PC-3 (cell line): ENCODE measurements around the gene ZNF2. TPM values are rescaled to one million over a fixed set of nuclear protein-coding genes. Genes with fewer than 3 reads are reported as not detected.

Experiments
- ATAC-seq: fragments of 200-7000 bp; cut with Tn5 transposase; 2 replicates; pipeline ENCODE4 v1.9.1; 2020; ENCODE audit warnings: mild to moderate bottlenecking, moderate library complexity
- BruUV-seq: library from RNA; stranded (reverse); fragments of 400-500 nt; replicated peaks from 2 replicates; lab custom pipeline; 2021; lab: Mats Ljungman, UMichigan
- CTCF ChIA-PET: fragments of 300-600 bp; sonication (Branson Sonifier 250); formaldehyde crosslinking; loops from one replicate; lab custom pipeline; 2022; ENCODE audit warnings: antibody characterized with exemption; lab: Charles Lee
- POLR2A ChIA-PET: fragments of 300-600 bp; sonication (Branson Sonifier 250); formaldehyde crosslinking; loops from one replicate; lab custom pipeline; 2022; ENCODE audit warnings: antibody characterized with exemption; ENCODE audit not compliant: unreplicated experiment; lab: Charles Lee
- DNase-seq: peaks from one replicate; pipeline ENCODE4 v3.0.0-alpha.2; 2015
- H2AFZ ChIP-seq: fragments of 300-600 bp; sonication (generic); 2 replicates; pipeline ENCODE4 v1.6.0; 2016; ENCODE audit warnings: antibody characterized with exemption, low read length
- H3F3A ChIP-seq: fragments of 300-600 bp; sonication (generic); one replicate; pipeline ENCODE4 v1.6.0; 2017; ENCODE audit warnings: antibody characterized with exemption, low read length, control low read depth, mild to moderate bottlenecking; ENCODE audit not compliant: unreplicated experiment
- H3K27ac ChIP-seq: fragments of 300-600 bp; sonication (generic); 2 replicates; pipeline ENCODE4 v1.5.1; 2016; ENCODE audit warnings: mild to moderate bottlenecking, low read length
- H3K27me3 ChIP-seq: fragments of 300-600 bp; sonication (generic); 2 replicates; pipeline ENCODE4 v1.6.1; 2016; ENCODE audit warnings: low read length, mixed read lengths
- H3K36me3 ChIP-seq: fragments of 300-600 bp; sonication (generic); 2 replicates; pipeline ENCODE4 v1.6.1; 2016; ENCODE audit warnings: low read depth, mixed run types, low read length, mixed read lengths
- H3K4me1 ChIP-seq: fragments of 300-600 bp; sonication (generic); 2 replicates; pipeline ENCODE4 v1.5.1; 2016; ENCODE audit warnings: low read length; ENCODE audit not compliant: insufficient read depth
- H3K4me2 ChIP-seq: fragments of 300-600 bp; sonication (generic); 2 replicates; pipeline ENCODE4 v1.6.0; 2016; ENCODE audit warnings: low read length
- H3K4me3 ChIP-seq: fragments of 300-600 bp; sonication (generic); 2 replicates; pipeline ENCODE4 v1.5.1; 2016; ENCODE audit warnings: mild to moderate bottlenecking, low read length, mixed read lengths
- H3K79me2 ChIP-seq: fragments of 300-600 bp; sonication (generic); 2 replicates; pipeline ENCODE4 v1.6.1; 2017; ENCODE audit warnings: low read length, mixed read lengths
- H3K9ac ChIP-seq: fragments of 300-600 bp; sonication (generic); 2 replicates; pipeline ENCODE4 v1.6.0; 2016; ENCODE audit warnings: mild to moderate bottlenecking, low read length
- H3K9me2 ChIP-seq: fragments of 300-600 bp; sonication (generic); replicated peaks from 2 replicates; pipeline ENCODE4 v1.6.1; 2016; ENCODE audit warnings: mixed run types, low read length, mixed read lengths
- H3K9me3 ChIP-seq: fragments of 300-600 bp; sonication (generic); 2 replicates; pipeline ENCODE4 v1.6.1; 2016; ENCODE audit warnings: low read length, mixed read lengths
- H4K20me1 ChIP-seq: fragments of 300-600 bp; sonication (generic); 2 replicates; pipeline ENCODE4 v1.6.1; 2016; ENCODE audit warnings: low read length, mixed read lengths
- CTCF ChIP-seq: fragments of 300-600 bp; sonication (generic); conservative IDR thresholded peaks from 2 replicates; pipeline ENCODE4 v1.5.1; 2017; ENCODE audit warnings: antibody characterized with exemption, low read depth, mild to moderate bottlenecking, low read length
- EZH2 ChIP-seq: fragments of 300-600 bp; sonication (generic); IDR thresholded peaks from one replicate; pipeline ENCODE4 v1.6.1; 2017; ENCODE audit warnings: antibody characterized with exemption, mild to moderate bottlenecking, low read length; ENCODE audit not compliant: unreplicated experiment
- EZH2phosphoT487 ChIP-seq: fragments of 300-600 bp; sonication (generic); IDR thresholded peaks from 2 replicates; pipeline ENCODE4 v1.6.1; 2018; ENCODE audit warnings: mild to moderate bottlenecking, antibody characterized with exemption, low read length, borderline replicate concordance
- intact Hi-C: fragments of 100-400 bp; cut with micrococcal nuclease; formaldehyde crosslinking; loops from 2 replicates; pipeline ENCODE4 v1.9.0; 2023
- total RNA-seq: library from RNA; depleted of rRNA; stranded (reverse); fragments of >200 nt; gene quantifications from 2 replicates; pipeline ENCODE4 v1.2.3, GENCODE V29; 2014

ZNF2 gene
- total RNA-seq, 1 experiment from 2014 or later = 3.1 TPM

DNA sequence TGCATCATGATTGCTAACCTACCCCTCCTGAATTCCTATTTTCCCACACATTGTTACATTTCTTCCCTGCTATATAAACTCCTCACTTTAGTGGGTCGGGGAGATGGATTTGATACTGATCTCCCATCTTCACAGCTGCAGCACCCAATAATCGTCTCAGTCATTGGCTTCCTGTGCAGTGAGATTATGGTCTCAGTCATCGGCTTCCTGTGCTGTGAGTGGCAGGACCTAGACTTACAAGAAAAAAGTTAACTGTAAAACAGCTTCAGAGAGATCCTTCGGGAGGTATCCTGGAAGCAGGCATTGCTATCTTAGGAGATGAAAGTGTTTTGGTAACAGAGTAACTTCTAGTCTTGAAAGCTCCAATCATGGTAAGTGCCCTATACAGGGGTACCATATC, 38.3 kb downstream of the ZNF2 start:
- no TSS peak for BruUV-seq
- no peak for DNase-seq
- Histone ChIP-seq H2AFZ (no peak overlapping the region), H3K27ac (no peak overlapping the region), H3K4me2 (no peak overlapping the region), H3K27me3 (no peaks in the 10 kb centered on the region), H3K9me3 (0 out of 2 replicates have a peak, but pooled peaks cover 19% of the 10 kb centered on the region), H4K20me1 (no peaks in the 10 kb centered on the region), H3F3A (no peaks in the 10 kb centered on the region), H3K9me2 (no peaks in the 10 kb centered on the region), H3K36me3 (no peaks in the 10 kb centered on the region; the same call in 1 of the 2 replicates), H3K9ac (no peak overlapping the region), H3K4me1 (no peaks in the 10 kb centered on the region), H3K79me2 (no peaks in the 10 kb centered on the region), H3K4me3 (no peak overlapping the region)
- ATAC-seq = no peak
- ChIA-PET POLR2A (no interaction called here), CTCF (no interaction called here)
- TF ChIP-seq EZH2phosphoT487 = no peak
- TF ChIP-seq CTCF = no peak
- no peak for TF ChIP-seq EZH2
- intact Hi-C loops = no loop called here

- H3F3A ChIP-seq = no peaks in the 10 kb centered on the region
- H3K9me3 ChIP-seq = peaks cover 20% of the 10 kb centered on the region; the same call in 1 of the 2 replicates
- H3K79me2 ChIP-seq = no peaks in the 10 kb centered on the region
- H3K9ac ChIP-seq = no peak overlapping the region
- H3K4me2 ChIP-seq = no peak overlapping the region
- ChIA-PET CTCF (no interaction called here), POLR2A (no interaction called here)
- no peak overlapping the region for H2AFZ ChIP-seq
- H3K9me2 ChIP-seq = no peaks in the 10 kb centered on the region
- ATAC-seq (no peak), DNase-seq (no peak)
- no TSS peak for BruUV-seq
- H3K27ac ChIP-seq = no peak overlapping the region
- H3K27me3 ChIP-seq = no peaks in the 10 kb centered on the region
- TF ChIP-seq CTCF (no peak), EZH2 (no peak), EZH2phosphoT487 (no peak)
- intact Hi-C loops = no loop called here
- H3K4me1 ChIP-seq = no peaks in the 10 kb centered on the region
- no peaks in the 10 kb centered on the region; the same call in 1 of the 2 replicates for H3K36me3 ChIP-seq
- no peaks in the 10 kb centered on the region for H4K20me1 ChIP-seq
- no peak overlapping the region for H3K4me3 ChIP-seq
Observed at GRCh38 chr2:95204396-95204795, 38.8 kb downstream of the ZNF2 start.

DNA sequence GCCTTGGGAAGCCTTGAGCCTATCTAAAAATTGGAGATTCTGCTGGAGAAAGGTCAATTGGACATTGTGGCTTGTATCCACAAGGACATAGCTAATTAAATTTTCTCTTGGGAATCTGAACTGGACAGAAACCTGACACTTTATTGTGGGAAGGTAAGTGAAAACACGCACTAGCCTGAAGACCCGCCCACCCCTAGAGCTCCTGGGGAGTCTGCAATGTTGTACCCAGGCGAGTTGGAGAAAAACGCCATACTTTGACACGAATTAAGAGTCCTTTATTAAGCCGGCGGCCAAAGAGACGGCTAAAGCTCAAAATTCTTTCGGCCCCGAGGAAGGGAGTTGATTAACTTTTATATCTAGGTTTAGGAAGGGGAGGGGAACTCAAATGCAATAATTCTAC, 40.5 kb downstream of the ZNF2 start:
- intact Hi-C loops = no loop called here
- no peaks in the 10 kb centered on the region for H4K20me1 ChIP-seq
- no peak overlapping the region for H3K27ac ChIP-seq
- no TSS peak for BruUV-seq
- DNase-seq (no peak), ATAC-seq (no peak)
- ChIA-PET CTCF (no interaction called here), POLR2A (no interaction called here)
- no peak overlapping the region for H3K9ac ChIP-seq
- no peak overlapping the region for H3K4me2 ChIP-seq
- no peaks in the 10 kb centered on the region for H3K9me2 ChIP-seq
- H3F3A ChIP-seq = no peaks in the 10 kb centered on the region
- H3K4me1 ChIP-seq = no peaks in the 10 kb centered on the region
- H2AFZ ChIP-seq = no peak overlapping the region
- no peak overlapping the region for H3K4me3 ChIP-seq
- no peaks in the 10 kb centered on the region for H3K79me2 ChIP-seq
- H3K9me3 ChIP-seq = peaks cover 28% of the 10 kb centered on the region; the same call in 1 of the 2 replicates
- H3K36me3 ChIP-seq = no peaks in the 10 kb centered on the region; the same call in 1 of the 2 replicates
- H3K27me3 ChIP-seq = no peaks in the 10 kb centered on the region
- TF ChIP-seq EZH2 (no peak), EZH2phosphoT487 (no peak), CTCF (no peak)
